ENCODE data around the gene IGFBP5.

Gene IGFBP5

DNA sequence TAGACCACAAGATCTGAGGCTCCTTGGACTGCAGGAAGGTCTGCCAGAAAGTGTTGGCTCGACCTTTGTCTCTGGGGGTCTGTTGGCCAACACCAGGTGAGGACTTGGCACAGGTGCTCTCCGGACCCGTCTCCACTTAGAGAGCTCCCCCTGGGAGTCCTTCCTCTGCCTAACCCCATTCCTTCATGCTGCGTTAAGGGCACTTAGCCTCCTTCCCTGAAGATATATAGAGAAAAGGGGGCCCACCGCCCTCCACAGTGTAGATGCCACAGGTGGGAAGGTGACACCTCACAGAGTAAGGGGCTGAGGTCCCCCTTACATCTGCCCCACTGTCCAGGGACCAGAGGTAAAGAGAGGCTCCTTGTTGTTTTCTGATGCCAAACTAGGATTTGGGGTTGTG is 8.2 kb downstream of the IGFBP5 start:
- TF ChIP-seq CTCF (IDR thresholded peaks at IDR 0.05; ENCODE audit: control extremely low read depth, extremely low read depth, low read depth, missing control alignments) = no peak
- DNase-seq (ENCODE audit: extremely low spot score) = no peak
- ChIA-PET CTCF (interaction anchor here (1.3 to 2.4 kb wide), 4 partner anchors 12 to 1026 kb away, joined by 4 to 12 read pairs (median 4); no protein-coding TSS in a partner anchor), POLR2A (no interaction called here)

GRCh38 chr2:216685327-216685875 is 9.9 kb downstream of the IGFBP5 start:
- ChIA-PET POLR2A (no interaction called here), CTCF (interaction anchor here (1.1 to 2.4 kb wide), 4 partner anchors 10 to 1027 kb away, joined by 3 to 13 read pairs (median 10); partner anchors contain the start of gene IGFBP5)
- no peak for TF ChIP-seq CTCF (IDR thresholded peaks at IDR 0.05; ENCODE audit: control extremely low read depth, extremely low read depth, low read depth, missing control alignments)
- no peak for DNase-seq (ENCODE audit: extremely low spot score)

- TF ChIP-seq CTCF (IDR thresholded peaks at IDR 0.05; ENCODE audit: control extremely low read depth, extremely low read depth, low read depth, missing control alignments) = no peak
- ChIA-PET POLR2A (no interaction called here), CTCF (interaction anchor here (0.7 to 3.0 kb wide), 4 partner anchors 482 to 1032 kb away, joined by 4 to 29 read pairs (median 6); no protein-coding TSS in a partner anchor)
- DNase-seq (ENCODE audit: extremely low spot score) = no peak
Observed at GRCh38 chr2:216683846-216684245, 11.5 kb downstream of the IGFBP5 start.

- no peak for TF ChIP-seq CTCF (IDR thresholded peaks at IDR 0.05; ENCODE audit: control extremely low read depth, extremely low read depth, low read depth, missing control alignments)
- CTCF ChIA-PET = interaction anchor here (0.6 to 3.0 kb wide), 24 partner anchors 10 to 1041 kb away, joined by 3 to 29 read pairs (median 4); no protein-coding TSS in a partner anchor
- POLR2A ChIA-PET = no interaction called here
- DNase-seq (ENCODE audit: extremely low spot score) = no peak
Observed at GRCh38 chr2:216681683-216682082, 13.7 kb downstream of the IGFBP5 start.

- TF ChIP-seq CTCF (IDR thresholded peaks at IDR 0.05; ENCODE audit: control extremely low read depth, extremely low read depth, low read depth, missing control alignments) = no peak
- ChIA-PET POLR2A (no interaction called here), CTCF (interaction anchor here (0.9 to 4.0 kb wide), 14 partner anchors 10 to 1035 kb away, joined by 3 to 29 read pairs (median 5); no protein-coding TSS in a partner anchor)
- DNase-seq (ENCODE audit: extremely low spot score) = no peak
Observed at GRCh38 chr2:216680951-216681629, 14.3 kb downstream of the IGFBP5 start.

DNA sequence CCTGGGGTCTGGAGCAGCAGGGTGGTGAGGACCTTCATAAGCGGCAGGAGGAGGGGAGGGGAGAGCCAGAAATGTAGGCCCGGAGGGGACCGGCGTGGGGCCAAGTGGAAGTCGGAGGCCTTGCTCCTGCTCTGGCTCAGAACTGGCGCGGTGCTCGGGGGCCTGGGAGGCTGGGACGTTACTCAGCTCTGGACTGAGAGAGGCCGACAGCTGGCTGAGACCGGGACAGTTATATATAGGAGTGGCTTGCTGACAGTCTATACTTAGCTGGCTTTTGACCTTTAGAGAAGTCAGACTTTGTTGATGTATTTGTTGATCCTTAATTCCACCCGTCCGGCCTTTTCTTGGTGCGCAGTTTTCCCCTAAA is 15.7 kb downstream of the IGFBP5 start:
- POLR2A ChIA-PET = no interaction called here
- no peak for DNase-seq (ENCODE audit: extremely low spot score)
- no peak for TF ChIP-seq CTCF (IDR thresholded peaks at IDR 0.05; ENCODE audit: control extremely low read depth, extremely low read depth, low read depth, missing control alignments)
- CTCF ChIA-PET = interaction anchor here (1.2 to 4.0 kb wide), 3 partner anchors 13 to 1036 kb away, joined by 3 to 22 read pairs (median 5); no protein-coding TSS in a partner anchor
